SH-SY5Y (cell line): Measurements from ENCODE around the gene BRPF3.

Experiments used
- GATA2 ChIP-seq: IDR thresholded peaks from 2 replicates; pipeline ENCODE4 v1.6.1; 2011; ENCODE audit warnings: mild to moderate bottlenecking, low read depth, low read length
- GATA3 ChIP-seq: IDR thresholded peaks from 2 replicates; pipeline ENCODE4 v1.6.1; 2011; ENCODE audit warnings: low read depth, mild to moderate bottlenecking, low read length, moderate library complexity

DNA sequence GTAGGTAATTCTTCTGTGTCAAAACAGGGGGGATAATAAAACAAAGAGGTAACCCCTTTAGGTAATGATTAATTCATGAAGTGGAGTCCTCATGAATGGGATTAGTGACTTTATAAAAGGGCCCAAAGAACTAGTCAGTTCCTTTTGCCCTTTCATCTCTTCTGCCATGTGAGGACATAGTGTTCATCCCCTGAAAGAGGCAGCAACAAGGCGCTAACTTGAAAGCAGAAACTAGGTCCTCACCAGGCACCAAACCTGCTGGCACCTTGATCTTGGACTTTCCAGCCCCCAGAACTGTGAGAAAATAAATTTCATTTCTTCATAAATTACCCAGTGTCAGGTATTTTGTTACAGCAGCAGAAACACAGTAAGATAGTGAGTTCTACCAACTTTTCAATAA, 16.4 kb upstream of the BRPF3 start:
- TF ChIP-seq GATA2 (no peak), GATA3 (no peak)
